ENCODE measurements around the gene RDH11. TPM values are rescaled to one million over a fixed set of nuclear protein-coding genes. Genes with fewer than 3 reads are reported as not detected.

Gene RDH11
- total RNA-seq, 2 experiments from 2014 or later, result 13.6 to 14.2 TPM

GRCh38 chr14:67733616-67734015 is 38.1 kb upstream of the RDH11 start:
- no peaks in the 10 kb centered on the region for H3K36me3 ChIP-seq (ENCODE audit: insufficient read depth, low read length)
- Mint-ChIP-seq H3K9me3 (no peaks in the 10 kb centered on the region), H3K4me1 (ENCODE audit: low read depth) (no peaks in the 10 kb centered on the region), H3K27ac (no peak overlapping the region), H3K27me3 (no peaks in the 10 kb centered on the region), H3K36me3 (ENCODE audit: low read depth) (peaks cover 4% of the 10 kb centered on the region), H3K4me3 (no peak overlapping the region)
- no peaks in the 10 kb centered on the region for H3K9me3 ChIP-seq (ENCODE audit: control insufficient read depth in 1 of 2, insufficient read depth in 1 of 2, low read length in 2 of 2)
- H3K27me3 ChIP-seq (ENCODE audit: control insufficient read depth in 1 of 2, insufficient read depth in 2 of 2, low read length in 2 of 2), result no peaks in the 10 kb centered on the region
- TF ChIP-seq CTCF (IDR thresholded peaks at IDR 0.05), result no peak
- H3K4me3 ChIP-seq (ENCODE audit: low read length), result no peak overlapping the region
- no peaks in the 10 kb centered on the region for H3K4me1 ChIP-seq (ENCODE audit: insufficient read depth, low read length)
- POLR2A ChIA-PET, result no interaction called here
- H3K27ac ChIP-seq (ENCODE audit: low read depth in 1 of 2, low read length in 2 of 2), result no peak overlapping the region
- ATAC-seq (ENCODE audit: poor library complexity), result no peak
- intact Hi-C loops (cut with DNase I, micrococcal nuclease), result no loop called here
- DNase-seq, result no peak
- CTCF ChIA-PET, result no interaction called here

GRCh38 chr14:67729072-67729885 is 33.7 kb upstream of the RDH11 start:
- H3K36me3 Mint-ChIP-seq (ENCODE audit: low read depth), result peaks cover 4% of the 10 kb centered on the region
- no peak overlapping the region for H3K4me3 Mint-ChIP-seq
- peaks cover 7 to 8% of the 10 kb centered on the region in 2 experiments for H3K27me3 ChIP-seq (ENCODE audit: control insufficient read depth in 1 of 2, insufficient read depth in 2 of 2, low read length in 2 of 2)
- ChIA-PET POLR2A (no interaction called here), CTCF (no interaction called here)
- H3K27ac ChIP-seq (ENCODE audit: low read depth in 1 of 2, low read length in 2 of 2), result no peak overlapping the region
- H3K27me3 Mint-ChIP-seq, result peaks cover 17% of the 10 kb centered on the region
- H3K9me3 Mint-ChIP-seq, result no peaks in the 10 kb centered on the region
- H3K4me3 ChIP-seq (ENCODE audit: low read length), result no peak overlapping the region
- no peaks in the 10 kb centered on the region for H3K4me1 ChIP-seq (ENCODE audit: insufficient read depth, low read length)
- no peak for TF ChIP-seq CTCF (IDR thresholded peaks at IDR 0.05)
- no peaks in the 10 kb centered on the region for H3K36me3 ChIP-seq (ENCODE audit: insufficient read depth, low read length)
- ATAC-seq (ENCODE audit: poor library complexity) (no peak), DNase-seq (no peak)
- H3K9me3 ChIP-seq (ENCODE audit: control insufficient read depth in 1 of 2, insufficient read depth in 1 of 2, low read length in 2 of 2), result no peaks in the 10 kb centered on the region
- no peaks in the 10 kb centered on the region for H3K4me1 Mint-ChIP-seq (ENCODE audit: low read depth)
- intact Hi-C loops (cut with DNase I, micrococcal nuclease), result no loop called here
- no peak overlapping the region for H3K27ac Mint-ChIP-seq

- DNase-seq, result no peak
- H3K36me3 ChIP-seq (ENCODE audit: insufficient read depth, low read length), result no peaks in the 10 kb centered on the region
- H3K9me3 ChIP-seq (ENCODE audit: control insufficient read depth in 1 of 2, insufficient read depth in 1 of 2, low read length in 2 of 2), result no peaks in the 10 kb centered on the region
- no peaks in the 10 kb centered on the region for H3K9me3 Mint-ChIP-seq
- H3K36me3 Mint-ChIP-seq (ENCODE audit: low read depth), result peaks cover 4% of the 10 kb centered on the region
- H3K4me3 Mint-ChIP-seq, result no peak overlapping the region
- ATAC-seq (ENCODE audit: poor library complexity), result no peak
- H3K27ac ChIP-seq (ENCODE audit: low read depth in 1 of 2, low read length in 2 of 2), result no peak overlapping the region
- no peak for TF ChIP-seq CTCF (IDR thresholded peaks at IDR 0.05)
- intact Hi-C loops (cut with DNase I, micrococcal nuclease), result no loop called here
- H3K4me1 Mint-ChIP-seq (ENCODE audit: low read depth), result no peaks in the 10 kb centered on the region
- H3K4me3 ChIP-seq (ENCODE audit: low read length), result no peak overlapping the region
- H3K27ac Mint-ChIP-seq, result no peak overlapping the region
- H3K27me3 ChIP-seq (ENCODE audit: control insufficient read depth in 1 of 2, insufficient read depth in 2 of 2, low read length in 2 of 2), result peaks cover 15 to 16% of the 10 kb centered on the region in 2 experiments
- POLR2A ChIA-PET, result interaction anchor here (0.5 kb wide), 1 partner anchor 216 kb away, joined by 3 read pairs; no protein-coding TSS in a partner anchor
- CTCF ChIA-PET, result no interaction called here
- H3K27me3 Mint-ChIP-seq, result peaks cover 26% of the 10 kb centered on the region
- no peaks in the 10 kb centered on the region for H3K4me1 ChIP-seq (ENCODE audit: insufficient read depth, low read length)
Observed at GRCh38 chr14:67728258-67728657, 32.7 kb upstream of the RDH11 start.
